Inflammatory macrophage treated with lipopolysaccharide for 4 hours (primary cell): Measurements from ENCODE around the gene ADH1B.
"Not testable (repeated sequence)": the region's sequence is repeated elsewhere in the genome, so short reads cannot be mapped to it uniquely, and the experiment has no call there.

Experiments used
- DNase-seq: peaks from one replicate; pipeline ENCODE4 v3.0.0-alpha.2; 2020

The ADH1B gene

DNA sequence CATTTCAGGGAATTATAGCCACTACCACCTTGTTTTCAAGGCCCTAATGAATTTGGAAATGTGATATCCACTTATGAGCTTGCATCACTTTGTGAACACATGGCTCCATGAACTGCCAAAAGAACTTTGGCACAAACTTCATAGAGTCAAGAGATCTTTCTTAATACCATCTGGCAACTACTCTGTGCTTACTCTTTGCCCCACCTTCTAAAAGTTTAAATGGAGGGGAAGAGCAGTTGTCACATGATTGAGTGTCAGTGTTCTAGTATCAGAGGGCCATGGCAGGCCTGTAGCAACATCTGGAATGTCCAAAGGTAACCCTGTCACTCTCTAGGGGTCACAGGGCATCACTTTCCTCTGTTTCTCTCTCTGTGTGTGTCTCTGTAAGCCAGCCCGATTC, 2.6 kb upstream of the ADH1B start:
- DNase-seq: no peak

DNA sequence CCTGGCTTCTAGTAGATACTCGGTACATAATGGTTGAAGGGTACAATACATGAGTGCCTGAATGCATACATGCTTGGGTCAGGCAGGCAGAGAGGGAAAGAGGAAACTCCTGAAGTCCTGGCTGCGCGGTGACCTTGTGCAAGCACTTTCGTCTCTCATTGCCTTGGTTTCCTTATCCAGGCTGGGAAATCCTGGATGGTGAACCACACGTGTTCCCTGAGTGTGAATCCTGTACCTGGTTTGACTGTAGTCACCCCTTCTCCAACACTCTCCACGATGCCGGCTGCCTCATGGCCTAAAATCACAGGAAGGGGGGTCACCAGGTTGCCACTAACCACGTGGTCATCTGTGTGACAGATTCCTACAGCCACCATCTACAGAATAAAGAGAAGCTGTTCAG, 3.4 kb downstream of the ADH1B start:
- not testable (repeated sequence) for DNase-seq

DNA sequence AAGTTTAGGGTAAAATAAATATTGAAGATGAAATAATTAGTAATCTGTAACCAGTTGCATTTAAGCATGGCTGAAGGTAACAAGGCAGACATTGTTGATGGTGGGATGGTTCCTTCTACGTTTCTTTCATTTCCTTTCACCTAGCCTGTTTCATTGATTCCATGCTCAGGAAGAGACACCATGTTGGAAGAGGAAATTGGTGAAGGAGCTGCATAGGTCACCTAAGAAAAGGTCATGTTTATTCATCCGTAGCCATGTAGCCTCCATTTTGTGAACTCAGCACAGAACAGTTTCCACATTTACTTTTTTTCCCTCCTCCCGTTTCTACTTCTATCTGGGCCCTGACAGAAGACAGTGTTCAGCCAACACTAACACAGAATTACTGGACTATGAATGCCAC, 3.8 kb downstream of the ADH1B start:
- DNase-seq: no peak

DNA sequence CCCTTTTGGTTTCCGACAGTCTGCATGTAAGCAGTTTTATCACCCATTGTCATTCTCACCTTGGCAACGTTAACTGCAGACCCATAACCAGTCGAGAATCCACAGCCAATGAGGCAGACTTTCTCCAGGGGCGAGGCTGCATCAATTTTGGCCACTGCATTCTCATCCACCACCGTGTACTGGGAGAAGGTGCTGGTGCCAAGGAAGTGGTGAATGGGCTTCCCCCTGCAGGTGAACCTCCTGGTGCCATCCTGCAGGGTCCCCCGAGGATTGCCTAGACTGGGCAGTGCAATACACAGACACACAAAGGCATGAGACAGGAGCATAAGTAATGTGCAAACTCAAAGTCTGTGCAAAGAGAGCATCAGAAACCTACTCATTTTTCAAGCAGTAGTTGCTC, 5.4 kb downstream of the ADH1B start:
- DNase-seq: no peak

DNA sequence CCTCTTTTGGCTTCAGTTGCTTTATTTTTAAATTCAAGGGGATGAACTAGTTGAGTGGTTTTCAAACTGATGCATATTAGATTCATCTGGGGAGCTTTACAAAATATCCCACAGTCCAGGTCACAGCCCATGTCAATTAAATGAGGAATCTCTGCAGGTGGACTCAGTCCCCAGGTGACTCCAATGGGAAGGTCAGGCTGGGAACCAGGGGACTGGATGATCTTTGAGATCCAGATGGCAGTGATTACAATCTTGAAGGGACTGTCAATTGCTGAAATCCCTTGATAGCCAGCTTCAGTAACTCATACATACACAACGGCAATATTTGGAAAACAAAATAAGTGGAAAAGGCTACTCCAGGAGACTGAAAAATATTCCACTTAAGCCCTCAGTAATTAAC, 7.0 kb downstream of the ADH1B start:
- no peak for DNase-seq

DNA sequence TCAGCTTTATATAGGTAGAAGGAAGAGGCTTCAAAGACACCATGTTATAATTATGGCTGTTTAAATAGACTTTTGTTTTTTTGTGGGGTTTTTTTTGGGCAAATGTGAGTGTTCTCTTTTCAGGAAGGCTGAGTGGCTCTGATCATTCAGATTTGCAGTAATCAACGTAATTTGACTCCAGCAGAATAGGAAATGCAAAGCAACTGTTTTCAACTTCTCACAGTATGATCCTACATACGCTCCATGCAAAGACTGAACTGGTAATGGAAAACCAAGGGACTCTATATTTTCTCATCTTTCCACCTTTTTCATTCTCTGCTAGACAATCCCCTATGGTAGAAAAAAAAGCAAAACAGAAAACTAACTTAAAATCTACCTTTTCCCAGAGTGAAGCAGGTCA, 10.8 kb downstream of the ADH1B start:
- no peak for DNase-seq

DNA sequence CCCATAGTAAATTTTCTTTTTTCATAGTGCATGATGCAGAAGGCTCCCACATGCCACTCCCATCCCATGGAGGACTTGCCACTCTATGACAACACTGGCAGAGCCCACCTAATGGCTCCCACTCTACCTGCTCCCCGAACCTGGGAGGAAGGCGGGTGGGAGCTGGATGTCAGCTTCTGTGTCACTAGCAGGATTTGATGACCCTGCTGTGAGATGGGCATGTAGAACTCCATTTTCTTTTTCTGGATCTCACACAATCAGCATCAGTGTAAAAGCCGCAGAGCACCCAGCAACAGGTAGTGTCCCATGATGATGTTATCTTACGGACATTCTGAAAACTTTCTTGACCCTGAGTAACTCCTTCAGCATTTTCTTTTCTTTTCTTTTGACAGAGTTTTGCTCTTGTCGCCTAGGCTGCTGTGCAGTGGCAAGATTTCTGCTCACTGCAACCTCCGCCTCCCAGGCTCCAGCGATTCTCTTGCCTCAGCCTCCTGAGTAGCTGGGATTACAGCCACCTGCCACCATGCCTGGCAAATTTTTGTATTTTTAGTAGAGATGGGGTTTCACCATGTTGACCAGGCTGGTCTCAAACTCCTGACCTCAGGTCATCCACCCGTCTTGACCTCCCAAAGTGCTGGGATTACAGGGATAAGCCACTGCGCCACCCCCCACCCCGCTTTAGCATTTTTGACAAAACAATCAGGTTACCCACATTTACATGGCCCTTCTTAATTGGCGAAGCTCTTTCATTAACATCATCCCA, 15.4 kb downstream of the ADH1B start:
- DNase-seq: no peak

DNA sequence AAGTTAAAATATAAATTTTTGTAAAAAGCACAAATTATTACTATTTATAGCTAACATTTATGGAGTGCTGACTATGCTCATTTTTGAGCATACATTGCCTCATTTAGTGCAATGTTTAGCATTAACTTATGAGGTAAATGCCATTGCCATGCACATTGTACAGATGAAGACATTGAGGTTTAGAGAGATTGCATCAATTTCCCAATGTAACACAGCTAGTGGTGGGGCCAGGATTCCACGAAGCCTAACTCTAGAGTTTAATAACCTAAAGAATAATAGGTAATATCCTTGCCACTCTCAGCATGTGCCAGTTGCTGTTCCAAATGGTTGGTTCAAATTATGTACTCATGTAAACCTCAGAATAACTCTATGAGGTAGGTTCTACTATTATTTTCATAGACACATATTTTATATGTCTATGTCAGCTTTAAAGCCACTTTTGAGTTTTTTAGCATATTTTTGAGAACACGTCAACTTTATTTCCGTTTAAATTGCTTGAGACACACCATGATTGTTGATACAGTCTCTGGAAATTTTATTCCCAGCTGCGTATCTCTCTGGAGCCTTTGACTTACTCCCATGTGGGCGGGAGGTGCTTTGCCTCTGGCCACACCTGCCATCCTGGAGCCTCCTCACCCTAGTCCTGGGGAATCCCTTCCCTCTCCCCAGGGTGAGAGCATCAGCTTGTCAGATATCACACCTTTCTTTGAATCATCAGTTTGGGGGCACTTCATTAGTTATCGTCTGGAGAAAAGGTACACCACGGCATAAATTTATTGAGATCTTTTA, 19.6 kb downstream of the ADH1B start:
- DNase-seq: no peak

DNA sequence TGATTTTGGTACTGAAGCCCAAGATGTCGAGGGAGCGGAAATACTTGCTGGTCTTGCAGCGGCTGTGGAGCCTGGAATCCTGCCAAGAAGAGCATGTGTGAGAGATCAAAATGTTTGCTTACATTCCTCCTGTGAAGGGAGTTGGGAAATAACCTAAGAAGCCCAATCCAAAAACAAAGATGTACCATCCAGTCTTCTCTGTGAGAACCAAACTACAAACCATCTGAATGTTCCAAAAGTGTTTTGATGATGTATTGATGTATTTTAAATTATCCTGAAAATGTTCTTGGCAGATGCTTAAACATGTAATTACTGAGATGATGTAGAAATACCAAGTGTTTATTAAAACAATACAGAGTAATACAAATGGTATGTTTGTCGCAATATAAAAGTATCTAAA, 20.3 kb downstream of the ADH1B start:
- DNase-seq: no peak

DNA sequence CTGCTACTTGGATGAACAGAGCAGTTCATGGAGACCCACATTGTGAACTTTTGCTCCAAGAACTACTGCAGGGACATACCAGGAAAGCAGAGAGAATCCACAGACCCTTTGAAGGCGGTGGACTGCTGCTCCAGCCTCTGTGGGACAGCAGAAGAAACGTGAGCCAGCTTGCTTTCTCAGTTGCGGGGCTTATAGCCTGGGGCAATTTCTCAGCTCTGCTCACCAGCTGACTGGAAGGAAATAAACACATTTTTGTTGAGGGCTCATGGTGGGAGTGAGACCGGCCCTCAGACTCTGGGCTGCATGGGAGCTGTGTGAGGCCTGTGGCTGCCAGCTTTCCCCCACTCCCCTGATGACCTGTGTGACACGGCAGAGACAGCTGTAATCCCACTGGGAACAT, 27.8 kb downstream of the ADH1B start:
- no peak for DNase-seq

DNA sequence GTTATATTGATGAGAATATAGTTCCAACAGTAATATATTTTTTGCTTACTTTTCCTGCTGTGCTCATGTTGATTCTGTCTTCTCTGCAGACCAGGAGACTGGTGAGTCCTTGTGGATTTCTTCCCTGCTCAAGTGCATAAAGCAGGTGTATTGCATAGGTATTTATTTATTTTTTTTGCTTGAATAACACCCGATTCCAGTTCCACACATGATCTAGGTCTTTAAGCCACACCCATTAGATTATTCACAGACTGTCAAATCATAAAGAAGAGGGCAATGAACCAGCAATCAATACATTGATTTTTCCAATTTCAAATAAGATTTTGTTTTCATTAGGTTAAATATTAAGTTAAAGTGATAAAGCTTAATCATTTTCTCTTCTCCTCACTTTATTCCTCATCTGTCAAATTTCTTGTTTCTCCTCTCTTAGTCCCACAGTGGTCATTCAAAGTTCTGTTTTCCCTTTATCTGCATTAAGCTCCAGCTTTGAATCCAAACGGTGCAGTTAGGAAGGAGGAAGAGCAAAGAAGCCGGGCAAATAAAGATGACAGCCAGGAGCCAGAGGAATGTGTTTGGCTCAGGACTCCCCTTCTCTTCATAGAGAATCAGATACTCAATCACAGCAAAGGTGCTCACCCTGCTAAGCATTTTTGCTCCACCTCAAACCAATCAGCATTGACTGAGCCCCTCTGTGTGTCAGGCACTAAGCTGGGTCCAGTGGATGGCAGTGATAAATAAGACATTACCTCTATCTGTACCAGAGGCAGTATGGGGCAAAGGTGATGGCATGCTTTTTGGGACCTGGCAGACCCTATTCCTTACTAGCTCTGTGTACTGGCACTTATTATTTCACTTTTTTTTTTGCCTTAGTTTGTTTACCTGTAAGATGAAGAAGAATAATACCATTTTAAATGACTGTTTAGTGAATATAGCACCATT, 30.1 kb downstream of the ADH1B start, which contains the start of gene ADH1A:
ADH1A (minus strand) TSS at position 138 of the 939 bp plus-strand sequence; CDS start at position 67, 71 bp downstream.
- no peak for DNase-seq

DNA sequence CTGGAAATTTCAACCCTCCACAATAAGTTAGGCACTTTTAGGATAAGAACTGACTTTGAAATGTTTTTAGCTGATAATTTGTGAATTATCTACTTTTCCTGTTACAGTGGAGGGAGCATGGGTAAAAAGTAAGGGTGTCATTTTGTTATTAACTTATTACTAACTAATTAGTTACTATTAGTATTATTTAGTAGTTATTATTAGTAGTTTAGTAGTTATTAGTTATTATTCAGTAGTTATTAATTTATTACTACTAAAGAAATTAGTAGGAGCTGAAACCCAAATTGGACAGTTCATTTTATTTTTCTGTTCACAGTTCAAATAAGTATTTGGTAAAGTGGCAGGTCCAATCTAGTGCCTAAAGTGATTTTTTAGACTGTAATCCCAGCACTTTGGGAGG, 35.8 kb downstream of the ADH1B start:
- no peak for DNase-seq

DNA sequence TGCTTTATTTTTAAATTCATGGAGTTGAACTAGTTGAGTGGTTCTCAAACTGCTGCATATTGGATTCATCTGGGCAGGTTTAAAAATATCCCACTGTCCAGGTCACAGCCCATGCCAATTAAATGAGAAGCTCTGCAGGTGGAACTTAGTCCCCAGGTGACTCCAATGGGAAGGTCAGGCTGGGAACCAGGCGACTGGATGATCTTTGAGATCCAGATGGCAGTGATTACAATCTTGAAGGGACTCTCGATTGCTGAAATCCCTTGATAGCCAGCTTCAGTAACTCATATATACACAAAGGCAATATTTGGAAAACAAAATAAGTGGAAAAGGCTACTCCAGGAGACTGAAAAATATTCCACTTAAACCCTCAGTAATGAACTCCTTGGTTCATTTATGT, 38.5 kb downstream of the ADH1B start:
- no peak for DNase-seq

DNA sequence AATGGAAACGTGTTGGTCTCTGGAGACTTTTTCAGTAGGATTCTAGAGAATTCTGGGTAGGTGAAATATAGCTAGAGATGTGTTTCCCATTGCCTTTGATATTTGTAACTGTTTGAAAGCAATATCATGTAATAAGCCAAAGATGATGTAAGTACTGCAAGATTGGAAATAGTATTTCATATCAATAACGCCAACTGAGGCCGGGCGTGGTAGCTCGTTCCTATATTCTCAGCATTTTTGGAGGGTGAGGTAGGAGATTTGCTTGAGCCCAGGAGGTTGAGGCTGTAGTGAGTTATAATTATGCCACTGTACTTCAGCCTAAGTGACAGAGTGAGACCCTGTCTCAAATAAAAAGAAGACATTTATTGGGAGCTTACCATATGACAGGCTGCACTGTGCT, 39.9 kb downstream of the ADH1B start:
- DNase-seq: no peak

DNA sequence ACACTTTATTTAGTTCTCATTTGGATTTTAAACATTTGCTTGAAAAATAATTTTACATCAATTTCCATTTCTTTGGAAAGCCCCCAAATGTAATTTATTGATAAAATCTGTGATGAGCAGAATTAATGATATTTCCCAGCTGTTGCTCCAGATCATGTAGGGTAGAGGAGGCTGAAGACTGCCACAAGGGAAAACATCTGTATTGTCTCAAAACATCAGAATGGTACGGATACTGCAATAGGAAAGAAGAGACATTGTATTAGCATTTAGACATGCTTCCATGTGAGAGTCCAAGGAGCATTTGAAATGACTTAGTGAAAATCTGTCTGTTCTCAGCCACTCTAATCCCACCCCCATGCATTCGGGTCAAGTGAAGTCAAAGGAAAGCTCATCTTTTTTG, 44.8 kb downstream of the ADH1B start:
- DNase-seq: no peak

DNA sequence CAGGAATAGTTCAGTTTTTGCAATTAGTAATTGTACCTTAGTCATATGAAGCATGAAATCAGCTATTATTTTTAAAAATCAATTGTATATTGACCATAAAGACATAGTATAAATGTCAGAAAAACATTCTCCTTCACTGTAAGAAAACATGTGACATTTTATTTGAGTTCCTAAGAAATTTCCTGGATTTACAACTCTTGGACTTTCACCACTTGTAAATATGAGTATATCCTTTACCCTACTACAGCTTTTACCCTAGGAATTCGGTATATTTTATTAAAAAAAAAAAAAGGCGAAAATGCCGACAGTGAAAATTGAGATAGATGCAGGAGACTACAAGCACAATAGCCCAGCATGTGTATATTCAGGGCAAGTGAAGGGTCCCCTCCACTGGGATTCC, 45.3 kb downstream of the ADH1B start:
- no peak for DNase-seq

DNA sequence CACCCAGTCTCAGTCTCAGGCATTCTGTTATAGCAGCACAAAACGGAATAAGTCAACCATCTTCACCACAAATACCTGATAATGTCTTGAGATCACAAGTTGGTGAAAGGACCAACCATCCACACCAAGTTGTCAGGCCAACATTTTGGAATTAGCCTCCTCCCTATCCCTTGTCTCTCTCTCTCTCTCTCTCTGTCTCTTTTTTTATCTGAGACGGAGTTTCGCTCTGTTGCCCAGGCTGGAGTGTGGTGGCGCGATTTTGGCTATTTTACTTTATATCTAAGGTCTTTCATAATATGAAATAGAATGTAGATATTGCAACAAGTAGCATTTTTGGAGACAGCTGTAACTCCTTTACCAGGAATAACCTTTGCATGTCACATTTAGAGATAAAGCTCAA, 46.2 kb downstream of the ADH1B start:
- DNase-seq: no peak

DNA sequence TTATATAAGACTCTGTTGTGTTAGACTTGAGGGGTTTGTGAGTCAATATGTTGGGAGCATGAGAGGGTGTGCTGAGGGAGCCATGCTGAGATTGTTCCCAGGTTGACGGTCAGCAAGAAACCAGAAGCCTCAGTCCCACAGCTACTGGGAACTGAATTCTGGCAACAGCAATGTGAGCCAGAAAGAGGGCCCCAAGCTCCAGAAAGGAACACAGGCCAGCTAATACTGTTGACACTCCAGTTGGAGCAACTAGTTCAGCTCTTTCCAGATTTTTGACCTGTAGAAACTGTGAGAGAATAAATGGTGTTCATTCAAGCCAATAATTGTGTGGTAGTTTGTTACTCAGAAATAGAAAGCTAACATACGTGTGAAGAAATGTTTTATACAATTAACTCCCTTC, 47.5 kb downstream of the ADH1B start:
- DNase-seq: no peak

DNA sequence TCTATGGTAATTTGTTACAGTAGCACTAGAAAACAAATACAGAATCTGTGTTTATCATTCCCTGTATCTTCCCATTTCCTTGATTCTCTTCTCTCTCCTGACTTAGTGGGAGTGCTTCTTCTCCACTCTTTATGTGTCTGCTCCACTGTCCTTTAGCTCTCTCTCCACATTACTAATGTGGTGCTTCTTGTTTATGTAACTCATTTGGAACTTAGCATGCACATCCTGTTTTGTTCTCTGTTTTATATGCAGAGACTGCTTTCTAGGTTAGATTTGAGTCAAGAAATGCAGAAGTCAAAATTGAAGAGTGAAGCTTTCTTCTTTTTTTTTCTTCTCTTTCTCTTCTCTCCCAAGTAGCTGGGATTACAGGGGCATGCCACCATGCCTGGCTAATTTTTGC, 56.3 kb downstream of the ADH1B start:
- DNase-seq: no peak
